ENCODE measurements around the gene PLEKHJ1.

PLEKHJ1 gene

DNA sequence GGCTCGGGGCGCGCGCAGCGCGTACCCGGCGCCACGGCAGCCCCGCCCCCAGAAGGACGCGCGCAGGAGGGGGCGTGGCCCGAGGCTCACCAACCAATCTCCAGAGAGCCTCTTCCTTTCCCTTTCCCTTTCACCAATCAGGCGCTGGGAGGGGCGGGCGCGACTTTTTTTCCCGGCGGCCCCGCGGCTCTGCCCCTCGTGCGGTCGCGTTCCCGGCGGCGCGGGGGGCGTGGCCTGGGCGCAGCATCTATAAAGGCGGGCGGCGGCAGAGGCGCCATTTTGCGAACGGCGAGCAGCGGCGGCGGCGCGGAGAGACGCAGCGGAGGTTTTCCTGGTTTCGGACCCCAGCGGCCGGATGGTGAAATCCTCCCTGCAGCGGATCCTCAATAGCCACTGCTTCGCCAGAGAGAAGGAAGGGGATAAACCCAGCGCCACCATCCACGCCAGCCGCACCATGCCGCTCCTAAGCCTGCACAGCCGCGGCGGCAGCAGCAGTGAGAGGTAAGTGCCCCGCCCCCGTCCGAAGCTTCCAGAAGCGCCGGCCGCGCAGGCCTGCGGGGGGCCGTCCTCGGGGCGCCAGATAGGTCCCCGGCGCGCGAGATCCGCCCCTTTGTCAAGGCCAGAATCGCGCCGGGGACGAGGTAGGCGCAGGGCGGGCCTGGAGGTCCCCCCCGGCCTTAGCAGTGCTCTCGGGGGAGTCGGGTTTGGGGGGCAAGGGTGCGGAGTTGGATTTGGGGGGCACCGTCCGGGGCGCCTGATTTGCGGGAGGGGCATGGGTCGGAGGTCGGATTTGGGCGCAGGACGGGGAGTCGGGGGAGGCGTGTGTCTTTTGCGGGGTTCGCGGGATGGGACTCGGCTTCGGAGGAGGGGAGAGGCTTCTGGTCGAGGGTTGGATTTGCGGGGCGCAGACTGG lies 33.4 kb upstream of the PLEKHJ1 start:
- ChIA-PET POLR2A (interaction anchor here (1.1 to 1.3 kb wide), 2 partner anchors 9 to 32 kb away, joined by 4 to 6 read pairs; no protein-coding TSS in a partner anchor), CTCF (no interaction called here)
- DNase-seq (ENCODE audit: extremely low spot score): peak; percentile 99
- TF ChIP-seq FOXK2 (IDR thresholded peaks at IDR 0.05): no peak
- no peak for TF ChIP-seq BHLHE40 (IDR thresholded peaks at IDR 0.05; ENCODE audit: borderline replicate concordance)
- TF ChIP-seq L3MBTL2 (conservative IDR thresholded peaks at IDR 0.05): no peak
- peak; percentile 86 for TF ChIP-seq ELF4 (IDR thresholded peaks at IDR 0.05)
- TF ChIP-seq FOXM1 (IDR thresholded peaks at IDR 0.05; ENCODE audit: borderline replicate concordance): no peak
- peak; percentile 73; the same call in 1 of the 2 replicates for TF ChIP-seq LEF1 (IDR thresholded peaks at IDR 0.05; ENCODE audit: borderline replicate concordance)
- no peak for TF ChIP-seq SUZ12 (IDR thresholded peaks at IDR 0.05)
- TF ChIP-seq ZNF384 (IDR thresholded peaks at IDR 0.05): no peak
- no peak for TF ChIP-seq FOXA1 (IDR thresholded peaks at IDR 0.05)
- TF ChIP-seq SP1 (IDR thresholded peaks at IDR 0.05): no peak
- TF ChIP-seq TARDBP (IDR thresholded peaks at IDR 0.05): no peak
- no peak for TF ChIP-seq CTBP1 (IDR thresholded peaks at IDR 0.05; ENCODE audit: borderline replicate concordance)
- TF ChIP-seq NFRKB (IDR thresholded peaks at IDR 0.05): no peak
- TF ChIP-seq HDGF (IDR thresholded peaks at IDR 0.05; ENCODE audit: borderline replicate concordance): no peak
- TF ChIP-seq ARNT (IDR thresholded peaks at IDR 0.05): no peak

DNA sequence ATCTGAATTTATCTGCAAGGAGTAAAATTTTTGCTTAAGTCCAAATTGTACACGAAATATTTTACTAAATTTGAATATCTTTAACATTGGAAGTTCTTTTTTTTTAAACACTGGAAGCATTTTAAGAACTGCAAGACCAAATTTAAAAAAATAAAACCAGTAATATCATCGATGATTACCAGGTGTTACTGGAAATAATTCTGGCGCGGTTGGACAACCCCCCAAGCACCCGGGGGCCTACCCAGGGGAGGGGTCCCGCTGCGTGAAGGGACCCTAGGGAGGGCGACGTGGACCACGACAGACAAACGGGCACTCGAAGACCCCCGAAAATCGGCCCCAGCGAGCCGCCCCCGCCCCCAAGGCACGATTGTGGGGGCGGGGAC lies 32.7 kb upstream of the PLEKHJ1 start:
- CTCF ChIA-PET: no interaction called here
- TF ChIP-seq FOXA1 (IDR thresholded peaks at IDR 0.05) (no peak), FOXK2 (IDR thresholded peaks at IDR 0.05) (no peak), FOXM1 (IDR thresholded peaks at IDR 0.05; ENCODE audit: borderline replicate concordance) (no peak; the same call in 1 of the 2 replicates), HDGF (IDR thresholded peaks at IDR 0.05; ENCODE audit: borderline replicate concordance) (no peak), ELF4 (IDR thresholded peaks at IDR 0.05) (no peak), CTBP1 (IDR thresholded peaks at IDR 0.05; ENCODE audit: borderline replicate concordance) (no peak)
- POLR2A ChIA-PET: no interaction called here
- no peak for DNase-seq (ENCODE audit: extremely low spot score)

GRCh38 chr19:2268480-2268830 lies 32.3 kb upstream of the PLEKHJ1 start:
- no peak for DNase-seq (ENCODE audit: extremely low spot score)
- CTCF ChIA-PET: no interaction called here
- TF ChIP-seq BHLHE40 (IDR thresholded peaks at IDR 0.05; ENCODE audit: borderline replicate concordance) (no peak), SP1 (IDR thresholded peaks at IDR 0.05) (no peak), ELF4 (IDR thresholded peaks at IDR 0.05) (no peak), FOXM1 (IDR thresholded peaks at IDR 0.05; ENCODE audit: borderline replicate concordance) (no peak), LEF1 (IDR thresholded peaks at IDR 0.05; ENCODE audit: borderline replicate concordance) (no peak), CTBP1 (IDR thresholded peaks at IDR 0.05; ENCODE audit: borderline replicate concordance) (no peak), HDGF (IDR thresholded peaks at IDR 0.05; ENCODE audit: borderline replicate concordance) (no peak), FOXA1 (IDR thresholded peaks at IDR 0.05) (no peak)
- TF ChIP-seq, protein P1, sequence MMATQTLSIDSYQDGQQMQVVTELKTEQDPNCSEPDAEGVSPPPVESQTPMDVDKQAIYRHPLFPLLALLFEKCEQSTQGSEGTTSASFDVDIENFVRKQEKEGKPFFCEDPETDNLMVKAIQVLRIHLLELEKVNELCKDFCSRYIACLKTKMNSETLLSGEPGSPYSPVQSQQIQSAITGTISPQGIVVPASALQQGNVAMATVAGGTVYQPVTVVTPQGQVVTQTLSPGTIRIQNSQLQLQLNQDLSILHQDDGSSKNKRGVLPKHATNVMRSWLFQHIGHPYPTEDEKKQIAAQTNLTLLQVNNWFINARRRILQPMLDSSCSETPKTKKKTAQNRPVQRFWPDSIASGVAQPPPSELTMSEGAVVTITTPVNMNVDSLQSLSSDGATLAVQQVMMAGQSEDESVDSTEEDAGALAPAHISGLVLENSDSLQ (IDR thresholded peaks at IDR 0.05): no peak
- POLR2A ChIA-PET: interaction anchor here (0.7 kb wide), 1 partner anchor 9 kb away, joined by 3 read pairs; no protein-coding TSS in a partner anchor

DNA sequence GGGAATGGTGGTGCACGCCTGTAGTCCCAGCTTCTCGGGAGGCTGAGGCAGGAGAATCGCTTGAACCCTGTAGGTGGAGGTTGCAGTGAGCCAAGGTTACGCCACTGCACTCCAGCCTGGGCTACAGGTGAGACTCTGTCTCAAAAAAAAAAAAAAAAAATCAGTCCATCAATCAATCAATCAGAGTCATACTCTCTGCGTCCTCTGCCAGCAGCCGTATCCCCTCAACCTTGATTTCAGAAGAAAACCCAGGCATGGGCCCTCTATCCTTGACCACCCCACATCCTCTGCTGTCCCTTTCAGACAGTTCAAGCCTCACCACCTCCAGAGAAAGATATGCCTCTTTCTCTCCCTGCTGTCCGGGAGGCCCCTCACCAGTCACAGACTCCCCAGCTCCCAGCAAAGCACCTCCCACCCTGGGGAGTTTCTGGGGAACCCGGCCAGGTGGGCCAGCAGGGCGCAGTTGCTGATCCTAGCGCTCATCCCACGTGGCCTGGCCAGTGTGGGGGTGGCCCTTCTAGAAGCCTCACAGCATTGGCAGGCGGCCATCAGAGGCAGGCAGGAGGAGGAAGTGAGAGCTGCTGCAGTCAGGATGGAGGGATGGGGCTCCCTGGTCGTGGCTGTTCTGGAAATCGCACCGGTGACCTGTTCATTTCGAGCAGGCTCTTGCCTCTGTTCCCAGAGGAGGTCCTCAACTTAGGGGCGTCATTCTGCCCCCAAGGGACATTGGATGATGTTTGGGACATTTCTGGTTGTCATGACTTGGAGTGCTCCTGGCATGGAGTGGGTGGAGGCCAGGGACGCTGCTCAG lies 30.3 kb upstream of the PLEKHJ1 start:
- POLR2A ChIA-PET: no interaction called here
- no peak for TF ChIP-seq FOXK2 (IDR thresholded peaks at IDR 0.05)
- TF ChIP-seq, protein P1 (IDR thresholded peaks at IDR 0.05): peak; percentile 68
- no peak for TF ChIP-seq SUZ12 (IDR thresholded peaks at IDR 0.05)
- DNase-seq (ENCODE audit: extremely low spot score): no peak
- CTCF ChIA-PET: interaction anchor here (1.2 kb wide), 1 partner anchor 36 kb away, joined by 3 read pairs; no protein-coding TSS in a partner anchor

GRCh38 chr19:2261438-2262172 lies 25.5 kb upstream of the PLEKHJ1 start:
- no peak for DNase-seq (ENCODE audit: extremely low spot score)
- ChIA-PET CTCF (interaction anchor here (0.5 to 1.3 kb wide), 6 partner anchors 8 to 74 kb away, joined by 3 to 5 read pairs (median 4); partner anchors contain the start of genes LSM7 and SPPL2B), POLR2A (interaction anchor here (0.6 kb wide), 1 partner anchor 23 kb away, joined by 4 read pairs; no protein-coding TSS in a partner anchor)
- TF ChIP-seq, protein P1 (IDR thresholded peaks at IDR 0.05): no peak
- TF ChIP-seq LEF1 (IDR thresholded peaks at IDR 0.05; ENCODE audit: borderline replicate concordance): no peak
- no peak for TF ChIP-seq ARNT (IDR thresholded peaks at IDR 0.05)
